ENCODE measurements around the gene ZNF566.
"Not testable (repeated sequence)": the region's sequence is repeated elsewhere in the genome, so short reads cannot be mapped to it uniquely, and the experiment has no call there.

The ZNF566 gene

DNA sequence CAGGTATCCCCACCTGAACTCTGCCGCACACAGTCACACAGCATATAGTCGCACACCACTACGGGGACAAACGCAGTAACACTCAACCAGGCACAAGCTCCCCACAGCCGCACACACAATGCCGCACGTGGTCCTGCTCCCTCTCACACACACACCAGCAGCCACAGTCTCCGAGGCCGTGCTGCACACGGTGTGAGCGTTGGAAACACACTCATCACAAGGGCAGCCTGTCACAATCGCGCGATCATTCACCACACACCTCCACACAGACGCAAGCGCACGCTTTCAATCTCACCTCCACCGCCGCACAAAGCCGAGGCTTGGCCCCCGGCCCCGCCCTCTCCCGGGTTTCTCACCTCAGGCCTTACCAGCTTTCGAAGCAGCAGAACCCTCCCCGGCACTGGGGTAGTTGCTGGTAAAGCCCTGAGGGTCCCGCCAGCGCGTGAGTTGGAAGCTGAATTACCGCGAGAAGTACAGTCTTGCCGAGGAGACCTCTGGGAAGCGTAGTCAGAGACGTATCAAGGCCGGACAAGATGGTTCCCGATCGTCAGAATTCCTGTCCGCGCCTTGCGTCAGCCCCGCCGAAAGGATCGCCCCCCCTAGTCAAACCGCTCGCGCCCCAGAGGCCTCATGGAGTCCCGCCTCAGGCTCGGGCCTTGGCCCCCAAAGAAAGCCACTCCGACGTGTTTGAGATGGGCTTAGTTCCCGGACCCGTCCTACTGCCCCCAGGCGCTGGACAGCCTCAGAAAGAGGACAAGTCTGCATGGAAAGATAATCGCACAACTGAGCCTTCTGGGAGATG, at the start of gene ZNF566:
Gene ZNF566, minus strand, starts transcription at position 444 of the 802 bp plus-strand sequence. CDS start 13,004 bp downstream, outside the sequence.
- in situ Hi-C loops (cut with MboI; ENCODE audit: low sequenced_read_pairs), result no loop called here

DNA sequence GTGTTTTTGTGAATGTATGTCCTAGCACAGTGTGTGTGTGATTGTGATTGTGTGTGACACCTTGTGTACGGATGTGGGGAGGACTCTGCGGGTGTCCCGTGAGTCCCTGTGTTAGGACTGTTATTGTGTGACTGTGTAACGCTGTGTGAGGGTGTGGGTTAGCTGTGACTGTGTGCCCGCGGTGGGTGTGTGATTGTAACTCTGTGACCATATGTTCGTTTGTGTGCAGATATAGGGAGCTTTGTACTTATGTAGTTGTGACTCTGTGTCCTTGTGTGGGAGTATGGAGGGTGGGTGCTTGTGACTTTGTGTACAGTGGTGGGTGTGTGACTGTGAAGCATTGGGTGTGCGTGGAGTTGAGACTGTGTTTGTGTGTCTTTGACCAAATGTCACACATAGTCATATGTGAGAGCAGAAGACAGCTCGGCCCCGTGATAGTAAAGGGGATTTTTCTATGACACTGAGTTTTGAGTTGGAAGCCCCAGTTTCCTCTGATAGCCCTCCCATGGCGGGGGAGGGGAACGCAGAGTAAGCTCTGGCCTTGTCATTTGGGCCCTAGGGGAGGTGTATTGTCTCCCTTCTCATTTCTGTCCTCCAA, 39.7 kb upstream of the ZNF566 start:
- in situ Hi-C loops (cut with MboI; ENCODE audit: low sequenced_read_pairs), result no loop called here

DNA sequence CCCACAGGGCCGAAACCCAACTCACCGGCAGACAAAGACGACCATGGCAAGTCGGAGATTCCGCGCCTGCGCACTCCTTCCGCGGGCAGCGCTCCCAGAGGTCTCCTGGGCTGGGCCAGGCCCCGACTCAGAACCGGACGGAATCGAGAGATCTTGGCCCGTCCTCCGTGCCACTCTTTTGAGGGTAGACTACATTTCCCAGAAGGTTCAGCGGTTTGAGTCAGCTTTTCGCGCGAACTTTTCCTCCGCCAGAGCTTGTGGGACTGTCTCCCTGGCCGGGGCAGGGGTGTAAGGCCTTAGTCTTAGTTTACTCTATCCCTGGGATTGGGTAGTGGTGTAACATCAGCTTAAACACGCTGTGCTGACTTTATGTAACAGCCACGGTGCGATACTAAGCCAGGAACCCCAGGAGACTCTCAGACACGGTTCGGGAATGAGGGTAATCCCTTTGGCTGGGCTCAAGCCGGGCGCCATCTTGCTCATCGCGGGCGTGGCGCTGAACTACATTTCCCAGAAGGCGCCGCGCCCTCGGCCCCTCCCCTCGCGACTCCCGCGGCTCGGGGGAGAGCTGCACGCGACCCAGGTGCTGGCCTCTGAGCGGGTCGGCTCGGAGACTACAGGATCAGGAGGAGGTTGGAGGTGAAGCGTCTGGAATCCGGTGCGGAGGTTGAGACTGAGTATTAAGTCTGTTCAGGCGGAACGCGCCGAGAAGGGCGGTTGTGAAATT, 39.0 kb upstream of the ZNF566 start, which contains the start of gene ZNF260:
Gene ZNF260, minus strand, starts transcription at position 78 of the 727 bp plus-strand sequence. CDS start 13,033 bp downstream, outside the sequence.
- in situ Hi-C loops (cut with MboI; ENCODE audit: low sequenced_read_pairs), result no loop called here

DNA sequence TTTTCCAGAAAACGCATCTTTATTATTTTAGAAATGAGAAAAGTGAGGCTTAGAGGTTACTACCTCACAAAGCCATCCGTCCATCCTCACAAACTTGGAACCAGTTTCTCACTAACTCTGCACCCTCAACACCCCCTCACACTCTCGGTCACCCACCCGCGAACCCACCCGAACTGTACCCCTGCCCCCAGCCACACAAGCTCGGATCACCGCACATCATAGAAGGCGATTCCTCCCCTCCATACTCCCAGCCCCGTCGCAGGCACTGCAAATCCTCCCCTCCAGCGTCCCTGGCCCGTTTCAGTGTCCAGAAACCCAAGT, 38.5 kb upstream of the ZNF566 start:
- in situ Hi-C loops (cut with MboI; ENCODE audit: low sequenced_read_pairs), result no loop called here

DNA sequence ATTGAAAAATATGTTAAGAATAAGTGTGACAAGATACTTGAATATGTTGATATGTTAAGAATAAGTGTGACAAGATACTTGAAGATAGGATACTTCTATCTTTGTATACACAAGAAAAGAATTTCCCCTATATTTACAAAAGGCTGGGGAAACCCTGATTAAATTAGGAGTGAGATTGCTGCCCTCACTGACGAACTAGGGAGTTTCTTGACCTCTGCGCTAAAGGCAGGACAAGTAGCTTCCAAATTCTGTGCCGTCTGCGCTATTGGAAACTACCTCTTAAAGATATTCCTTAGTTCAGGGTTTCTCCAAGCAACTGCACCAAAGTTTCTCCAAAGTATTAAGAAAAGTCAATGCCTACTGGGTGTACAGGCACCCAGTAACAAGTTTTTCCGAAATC, 38.0 kb upstream of the ZNF566 start:
- in situ Hi-C loops (cut with MboI; ENCODE audit: low sequenced_read_pairs), result no loop called here

DNA sequence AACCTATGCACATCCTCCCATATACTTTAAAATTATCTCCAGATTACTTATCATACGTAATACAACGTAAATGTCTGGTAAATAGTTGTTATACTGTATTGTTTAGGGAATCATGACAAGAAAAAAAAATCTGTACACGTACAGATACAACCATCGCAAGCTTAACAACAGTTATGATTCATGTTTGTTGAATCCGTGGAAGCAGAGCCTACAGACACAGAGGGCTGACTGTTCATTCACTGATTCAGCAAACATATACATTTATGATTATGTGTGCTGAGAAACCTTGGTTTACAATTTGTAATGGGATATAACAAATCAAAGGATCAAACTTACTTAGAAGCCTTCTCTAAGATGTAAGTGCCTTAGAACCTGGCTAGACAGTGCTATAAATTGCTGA, 37.2 kb upstream of the ZNF566 start:
- in situ Hi-C loops (cut with MboI; ENCODE audit: low sequenced_read_pairs), result no loop called here

DNA sequence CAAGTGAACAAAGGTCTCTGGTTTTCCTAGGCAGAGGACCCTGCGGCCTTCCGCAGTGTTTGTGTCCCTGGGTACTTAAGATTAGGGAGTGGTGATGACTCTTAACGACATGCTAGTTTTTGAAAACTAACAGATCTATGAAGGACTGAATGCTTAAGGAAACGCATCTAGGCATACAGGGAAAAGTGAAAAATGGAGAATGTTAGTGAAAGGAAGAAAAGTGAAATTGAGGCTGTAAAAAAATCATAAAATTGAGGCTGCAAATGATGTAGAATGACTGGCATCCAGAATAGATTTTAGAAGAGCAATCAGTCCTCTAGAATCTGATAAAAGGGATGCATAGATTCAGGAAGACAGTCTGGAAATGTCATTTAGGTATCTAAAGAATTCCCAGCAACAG, 35.3 kb upstream of the ZNF566 start:
- in situ Hi-C loops (cut with MboI; ENCODE audit: low sequenced_read_pairs), result no loop called here

DNA sequence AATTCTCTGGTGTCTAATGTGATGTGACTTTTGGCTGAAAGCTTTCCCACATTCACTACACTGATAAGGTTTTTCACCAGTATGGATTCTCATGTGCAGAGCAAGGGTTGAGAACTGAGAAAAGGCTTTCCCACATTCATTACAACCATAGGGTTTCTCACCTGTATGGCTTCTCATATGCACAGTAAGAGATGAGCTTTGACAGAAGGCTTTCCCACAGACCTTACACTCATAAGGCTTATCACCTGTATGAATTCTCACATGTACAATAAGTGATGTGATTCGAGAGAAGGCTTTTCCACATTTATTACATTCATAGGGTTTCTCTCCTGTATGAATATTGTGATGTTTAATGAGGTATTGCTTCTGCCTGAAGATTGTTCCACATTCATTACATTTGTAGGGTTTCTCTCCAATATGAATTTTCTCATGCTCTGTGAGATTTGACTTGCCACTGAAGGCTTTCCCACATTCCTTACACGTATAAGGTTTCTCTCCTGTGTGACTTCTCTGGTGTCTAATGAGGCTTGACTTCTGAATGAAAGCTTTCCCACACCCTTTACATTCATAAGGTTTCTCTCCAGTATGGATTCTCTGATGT, 24.8 kb upstream of the ZNF566 start:
- in situ Hi-C loops (cut with MboI; ENCODE audit: low sequenced_read_pairs), result no loop called here

DNA sequence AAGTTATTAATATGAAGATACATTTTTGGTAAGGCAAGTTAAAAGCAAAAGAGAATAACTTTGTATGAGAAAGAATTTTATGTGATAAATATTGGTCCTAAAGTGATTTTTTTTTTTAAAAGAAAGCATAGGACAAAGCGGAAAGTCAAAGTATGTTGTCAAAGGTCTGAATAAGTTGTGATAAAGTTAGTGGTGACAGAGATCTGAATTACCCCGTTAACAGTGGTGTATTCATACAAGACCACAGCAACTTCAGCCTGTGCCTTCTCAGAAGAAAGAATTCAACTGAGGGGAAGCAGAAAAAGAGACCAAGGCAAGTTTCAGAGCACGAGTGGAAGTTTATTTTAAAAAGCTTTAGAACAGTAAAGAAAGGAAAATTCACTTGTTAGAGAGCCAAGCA, 19.0 kb upstream of the ZNF566 start:
- in situ Hi-C loops (cut with MboI; ENCODE audit: low sequenced_read_pairs), result no loop called here

DNA sequence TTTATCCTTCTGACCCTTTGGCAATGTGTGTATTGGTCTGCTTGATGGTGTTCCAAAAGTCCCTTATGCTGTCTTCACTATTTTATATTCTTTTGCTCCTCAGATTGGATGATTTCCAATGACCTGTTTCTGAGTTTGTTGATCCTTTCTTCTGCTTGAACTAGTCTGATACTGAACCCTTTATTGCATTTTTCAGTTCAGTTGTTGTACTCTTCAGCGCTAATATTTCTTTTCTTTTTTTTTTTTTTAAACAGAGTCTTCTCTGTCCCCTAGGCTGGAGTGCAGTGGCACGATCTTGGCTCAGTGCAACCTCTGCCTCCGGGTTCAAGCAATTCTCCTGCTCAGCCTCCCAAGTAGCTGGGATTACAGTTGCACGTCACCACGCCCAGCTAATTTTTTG, 12.6 kb upstream of the ZNF566 start:
- in situ Hi-C loops (cut with MboI; ENCODE audit: low sequenced_read_pairs), result no loop called here

DNA sequence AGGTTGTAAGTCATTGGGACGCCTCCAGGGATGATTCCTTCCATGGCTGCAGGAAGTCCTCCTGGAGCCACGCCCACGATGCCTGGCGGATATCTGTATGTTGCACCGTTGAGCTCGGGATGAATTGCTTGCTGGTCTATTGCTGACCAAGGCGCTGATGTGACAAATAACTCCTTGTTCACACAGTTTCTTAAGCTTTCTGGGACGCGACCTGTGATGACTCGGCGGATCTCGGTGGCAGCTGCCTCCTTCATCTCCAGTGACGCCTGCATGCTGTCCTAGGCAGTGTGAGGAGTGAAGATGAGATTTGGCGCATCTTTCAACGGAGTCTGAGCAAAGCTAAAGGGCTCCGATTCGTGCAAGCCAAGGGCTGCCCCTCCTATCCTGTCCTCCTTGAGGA, 7.6 kb upstream of the ZNF566 start:
- in situ Hi-C loops (cut with MboI; ENCODE audit: low sequenced_read_pairs), result no loop called here

DNA sequence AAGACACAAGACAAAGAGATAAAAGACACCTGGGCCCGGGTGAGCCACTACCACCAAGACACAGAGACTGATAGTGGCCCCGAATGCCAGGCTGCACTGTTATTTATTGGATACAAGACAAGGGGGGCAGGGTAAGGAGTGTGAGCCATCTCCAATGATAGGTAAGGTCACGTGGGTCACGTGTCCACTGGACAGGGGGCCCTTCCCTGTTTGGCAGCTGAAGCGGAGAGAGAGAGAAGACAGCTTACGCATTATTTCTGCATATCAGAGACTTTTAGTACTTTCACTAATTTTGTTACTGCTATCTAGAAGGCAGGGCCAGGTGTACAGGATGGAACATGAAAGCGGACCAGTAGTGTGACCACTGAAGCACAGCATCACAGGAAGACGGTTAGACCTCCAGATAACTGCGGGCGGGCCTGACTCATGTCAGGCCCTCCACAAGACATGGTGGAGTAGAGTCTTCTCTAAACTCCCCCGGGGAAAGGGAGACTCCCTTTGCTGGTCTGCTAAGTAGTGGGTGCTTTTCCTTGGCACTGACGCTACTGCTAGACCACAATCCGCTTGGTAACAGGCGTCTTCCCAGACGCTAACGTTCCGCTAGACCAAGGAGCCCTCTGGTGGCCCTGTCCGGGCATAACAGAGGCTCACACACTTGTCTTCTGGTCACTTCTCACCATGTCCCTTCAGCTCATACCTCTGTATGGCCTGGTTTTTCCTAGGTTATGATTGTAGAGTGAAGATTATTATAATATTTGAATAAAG, 3.5 kb upstream of the ZNF566 start:
- in situ Hi-C loops (cut with MboI; ENCODE audit: low sequenced_read_pairs), result not testable (repeated sequence)

DNA sequence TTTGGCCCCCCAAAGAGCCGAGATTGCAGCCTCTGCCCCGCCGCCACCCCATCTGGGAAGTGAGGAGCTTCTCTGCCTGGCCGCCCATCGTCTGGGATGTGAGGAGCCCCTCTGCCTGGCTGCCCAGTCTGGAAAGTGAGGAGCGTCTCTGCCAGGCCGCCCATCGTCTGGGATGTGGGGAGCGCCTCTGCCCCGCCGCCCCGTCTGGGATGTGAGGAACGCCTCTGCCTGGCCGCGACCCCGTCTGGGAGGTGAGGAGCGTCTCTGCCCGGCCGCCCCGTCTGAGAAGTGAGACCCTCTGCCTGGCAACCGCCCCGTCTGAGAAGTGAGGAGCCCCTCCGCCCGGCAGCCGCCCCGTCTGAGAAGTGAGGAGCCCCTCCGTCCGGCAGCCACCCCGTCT, 1.5 kb upstream of the ZNF566 start:
- in situ Hi-C loops (cut with MboI; ENCODE audit: low sequenced_read_pairs), result not testable (repeated sequence)

DNA sequence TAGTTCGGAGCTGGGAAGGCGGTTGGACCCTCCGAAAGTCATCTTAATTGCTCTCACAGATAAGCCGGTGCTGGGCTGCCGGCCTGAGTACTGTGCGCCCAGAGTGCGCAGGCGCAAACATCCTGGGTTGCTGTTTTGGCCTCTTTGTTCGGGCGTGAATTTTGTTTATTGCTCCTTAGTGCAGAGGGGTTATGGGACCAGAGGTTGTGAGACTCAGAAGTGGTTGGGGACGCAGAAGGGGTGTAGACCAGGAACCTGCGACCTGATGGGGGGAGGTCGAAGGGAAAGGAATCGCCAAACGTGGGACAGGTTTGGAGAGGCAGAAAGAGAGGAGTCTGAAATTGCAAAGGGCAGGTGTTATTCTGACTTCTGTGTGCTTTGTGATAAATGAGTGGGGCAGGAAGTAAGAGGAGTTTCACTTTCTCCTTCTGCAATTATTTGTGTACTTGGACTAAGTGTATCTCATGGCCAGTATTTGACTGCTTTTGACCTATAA, 607 bp upstream of the ZNF566 start:
- in situ Hi-C loops (cut with MboI; ENCODE audit: low sequenced_read_pairs), result no loop called here

DNA sequence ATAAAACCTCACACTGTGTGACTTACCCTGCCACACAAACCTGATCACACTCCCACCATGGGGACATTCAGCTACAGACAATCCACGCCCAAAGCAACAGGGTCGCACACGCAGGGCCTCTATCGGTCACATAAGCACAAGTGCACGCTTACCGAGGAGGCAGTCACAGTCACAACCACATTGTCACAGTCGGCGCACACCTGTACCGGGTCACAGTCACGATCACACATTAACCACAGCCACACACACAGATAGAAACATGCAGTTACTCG, 579 bp downstream of the ZNF566 start:
- in situ Hi-C loops (cut with MboI; ENCODE audit: low sequenced_read_pairs), result no loop called here

DNA sequence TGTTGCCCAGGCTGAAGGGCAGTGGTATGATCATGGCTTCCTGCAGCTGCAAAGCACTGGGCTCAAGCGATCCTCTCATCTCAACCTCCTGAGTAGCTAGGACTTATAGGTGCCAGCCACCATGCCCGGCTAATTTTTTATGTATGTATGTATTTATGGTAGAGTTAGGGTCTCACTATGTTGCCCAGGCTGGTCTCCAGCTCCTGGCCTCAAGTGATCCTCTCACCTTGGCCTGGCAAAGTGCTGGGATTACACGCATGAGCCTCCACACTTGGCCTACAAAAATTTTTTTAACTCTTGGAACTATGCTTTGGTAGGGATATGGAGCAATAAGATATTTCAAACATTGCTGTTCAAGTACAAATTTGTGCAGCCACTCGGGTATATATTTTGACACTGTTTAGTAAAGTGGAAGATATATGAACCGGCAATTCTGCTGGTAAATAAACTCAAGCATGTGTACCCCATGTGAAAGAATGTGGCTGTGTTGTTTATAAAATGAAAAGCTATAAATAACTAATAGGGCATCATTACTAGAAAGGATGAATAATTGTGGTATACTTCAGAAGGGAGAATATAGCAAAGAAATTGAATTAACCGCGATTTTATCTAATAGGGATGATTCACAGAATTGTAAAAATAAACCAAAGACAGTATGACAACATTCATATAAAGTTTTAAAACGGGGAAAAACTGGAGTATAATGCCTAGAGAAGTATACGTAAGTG, 1.1 kb downstream of the ZNF566 start:
- in situ Hi-C loops (cut with MboI; ENCODE audit: low sequenced_read_pairs), result no loop called here

DNA sequence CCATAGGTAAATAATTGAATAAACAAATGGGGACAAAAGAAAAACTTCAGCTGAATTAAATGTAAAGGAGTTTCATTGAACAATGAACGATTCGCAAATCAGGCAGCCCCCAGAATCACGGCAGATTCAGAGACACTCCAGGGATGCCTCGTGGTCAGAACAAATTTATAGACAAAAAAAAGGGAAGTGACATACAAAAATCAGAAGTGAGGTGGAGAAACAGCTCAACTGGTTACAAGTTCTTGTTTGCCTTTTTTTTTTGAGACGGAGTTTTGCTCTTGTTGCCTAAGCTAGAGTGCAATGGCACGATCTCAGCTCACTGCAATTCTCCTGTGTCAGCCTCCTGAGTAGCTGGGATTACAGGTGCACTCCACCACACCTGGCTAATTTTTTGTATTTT, 5.7 kb downstream of the ZNF566 start:
- in situ Hi-C loops (cut with MboI; ENCODE audit: low sequenced_read_pairs), result no loop called here

DNA sequence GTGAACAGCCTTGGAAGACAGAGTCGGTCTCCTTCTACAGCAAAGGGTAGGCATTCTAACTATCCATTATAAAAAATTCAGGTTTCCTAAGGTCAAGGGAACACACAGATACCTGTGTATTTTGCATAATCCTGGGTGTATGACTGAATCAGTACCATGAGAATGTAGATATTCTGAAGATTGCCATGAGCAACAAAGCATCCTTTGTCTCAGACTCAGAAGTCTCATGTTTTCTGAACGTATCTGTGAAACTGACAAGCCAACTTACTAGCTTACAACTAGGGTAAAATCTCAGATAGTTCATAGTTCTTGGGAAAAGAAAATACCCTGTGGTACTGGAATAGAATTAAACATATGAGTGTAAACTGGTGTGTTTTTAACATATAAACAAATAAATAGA, 6.5 kb downstream of the ZNF566 start:
- in situ Hi-C loops (cut with MboI; ENCODE audit: low sequenced_read_pairs), result no loop called here

DNA sequence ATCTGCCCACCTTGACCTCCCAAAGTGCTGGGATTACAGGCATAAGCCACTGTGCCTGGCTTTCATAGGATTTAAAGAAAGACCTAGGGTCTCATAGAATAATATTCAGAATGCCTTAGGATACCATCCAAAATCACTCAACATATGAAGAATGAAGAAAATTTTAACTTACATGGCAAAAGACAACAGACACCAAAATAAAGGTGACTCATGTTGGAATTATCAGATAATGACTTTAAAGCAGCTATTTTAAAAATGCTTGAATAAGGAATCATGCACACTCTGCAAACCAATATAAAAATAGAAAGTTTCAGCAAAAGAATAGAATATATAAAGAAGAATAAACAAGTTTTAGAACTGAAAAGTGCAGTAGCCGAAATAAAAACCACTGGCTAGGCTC, 29.3 kb downstream of the ZNF566 start:
- in situ Hi-C loops (cut with MboI; ENCODE audit: low sequenced_read_pairs), result no loop called here

DNA sequence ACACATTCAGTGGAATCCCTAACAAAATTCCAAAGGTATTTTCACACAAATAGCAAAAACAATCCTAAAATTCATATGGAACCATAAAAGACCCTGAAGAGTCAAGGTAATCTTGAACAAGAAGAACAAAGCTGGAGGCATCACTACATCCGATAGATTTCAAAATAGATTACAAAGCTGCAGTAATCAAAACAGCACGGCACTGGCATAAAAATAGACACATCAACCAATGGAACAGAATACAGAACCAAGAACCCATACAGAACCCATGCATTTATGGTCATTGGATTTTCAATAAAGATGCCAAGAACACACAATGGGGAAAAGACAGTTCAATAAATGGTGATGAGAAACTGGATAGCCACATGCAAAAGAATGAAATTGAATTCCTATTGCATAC, 32.5 kb downstream of the ZNF566 start:
- in situ Hi-C loops (cut with MboI; ENCODE audit: low sequenced_read_pairs), result no loop called here
